OCI-LY1 (cell line): ENCODE measurements around the gene EYA2.

Source experiments
- H2AFZ ChIP-seq: fragments of 200-600 bp; sonication (generic), shearing (Covaris generic); 2 replicates; pipeline ENCODE4 v1.6.0; 2014; ENCODE audit warnings: antibody characterized with exemption, mild to moderate bottlenecking, low read length
- H3F3A ChIP-seq: fragments of 200-600 bp; sonication (generic), shearing (Covaris generic); 2 replicates; pipeline ENCODE4 v1.6.0; 2014; ENCODE audit warnings: mild to moderate bottlenecking, antibody characterized with exemption, low read length, moderate library complexity; ENCODE audit not compliant: insufficient read depth
- H3K27ac ChIP-seq: fragments of 200-600 bp; sonication (generic); 2 replicates; pipeline ENCODE4 v1.5.1; 2014; ENCODE audit warnings: low read length, mixed run types, mild to moderate bottlenecking, low read depth; ENCODE audit not compliant: poor library complexity, severe bottlenecking
- H3K27me3 ChIP-seq: fragments of 200-600 bp; sonication (generic); 2 replicates; pipeline ENCODE4 v1.6.0; 2014; ENCODE audit warnings: antibody characterized with exemption, mild to moderate bottlenecking, low read length, moderate library complexity; ENCODE audit not compliant: insufficient read depth
- H3K36me3 ChIP-seq: fragments of 200-600 bp; sonication (generic); 2 replicates; pipeline ENCODE4 v1.6.1; 2014; ENCODE audit warnings: mild to moderate bottlenecking, antibody characterized with exemption, low read length, moderate library complexity, mixed read lengths; ENCODE audit not compliant: insufficient read depth
- H3K4me1 ChIP-seq: fragments of 200-600 bp; sonication (generic); 2 replicates; pipeline ENCODE4 v1.5.1; 2014; ENCODE audit warnings: mild to moderate bottlenecking, low read length, moderate library complexity; ENCODE audit not compliant: insufficient read depth, severe bottlenecking
- H3K4me2 ChIP-seq: fragments of 200-600 bp; sonication (generic), shearing (Covaris generic); 2 replicates; pipeline ENCODE4 v1.6.1; 2014; ENCODE audit warnings: low read length
- H3K4me3 ChIP-seq: fragments of 200-600 bp; sonication (generic); 2 replicates; pipeline ENCODE4 v1.5.1; 2014; ENCODE audit warnings: low read length, low read depth, mild to moderate bottlenecking, mixed read lengths; ENCODE audit not compliant: poor library complexity, severe bottlenecking
- H3K79me2 ChIP-seq: fragments of 200-600 bp; shearing (Covaris generic); 2 replicates; pipeline ENCODE4 v1.6.1; 2016; ENCODE audit warnings: mixed run types, low read length, mixed read lengths; ENCODE audit not compliant: insufficient read depth
- H3K9ac ChIP-seq: fragments of 200-600 bp; sonication (generic), shearing (Covaris generic); 2 replicates; pipeline ENCODE4 v1.6.1; 2014; ENCODE audit warnings: mild to moderate bottlenecking, low read length, mixed read lengths
- H3K9me2 ChIP-seq: fragments of 200-600 bp; sonication (generic), shearing (Covaris generic); 2 replicates; pipeline ENCODE4 v1.6.1; 2014; ENCODE audit warnings: low read depth, mild to moderate bottlenecking, low read length, mixed read lengths
- H3K9me3 ChIP-seq: fragments of 200-600 bp; shearing (Covaris generic); 2 replicates; pipeline ENCODE4 v1.6.1; 2014; ENCODE audit warnings: low read length, mixed read lengths
- H4K20me1 ChIP-seq: fragments of 200-600 bp; sonication (generic), shearing (Covaris generic); 2 replicates; pipeline ENCODE4 v1.6.0; 2016; ENCODE audit warnings: mild to moderate bottlenecking, low read length; ENCODE audit not compliant: insufficient read depth
- CTCF ChIP-seq: fragments of 200-600 bp; sonication (generic), shearing (Covaris generic); IDR thresholded peaks from 2 replicates; pipeline ENCODE4 v1.5.1; 2017; ENCODE audit warnings: mild to moderate bottlenecking, antibody characterized with exemption, low read length, moderate library complexity, mixed read lengths
- EZH2 ChIP-seq: fragments of 200-600 bp; sonication (generic), shearing (Covaris generic); IDR thresholded peaks from 2 replicates; pipeline ENCODE4 v1.8.0; 2017; ENCODE audit warnings: borderline replicate concordance, mixed run types, mild to moderate bottlenecking, antibody characterized with exemption, low read length, moderate library complexity, mixed read lengths

Gene EYA2

GRCh38 chr20:47031004-47031403, 136.4 kb downstream of the EYA2 start:
- Histone ChIP-seq H3K9ac (no peak overlapping the region), H3K4me1 (no peaks in the 10 kb centered on the region), H3K9me3 (no peaks in the 10 kb centered on the region), H3K79me2 (no peaks in the 10 kb centered on the region), H3K27me3 (no peaks in the 10 kb centered on the region), H3F3A (no peaks in the 10 kb centered on the region), H3K27ac (no peak overlapping the region), H4K20me1 (no peaks in the 10 kb centered on the region), H3K36me3 (no peaks in the 10 kb centered on the region), H3K4me2 (no peak overlapping the region), H3K9me2 (no peaks in the 10 kb centered on the region), H3K4me3 (no peak overlapping the region), H2AFZ (no peak overlapping the region)
- TF ChIP-seq CTCF (no peak), EZH2 (no peak)

GRCh38 chr20:47031821-47032220, 137.2 kb downstream of the EYA2 start:
- Histone ChIP-seq H3K9me3 (no peaks in the 10 kb centered on the region), H2AFZ (no peak overlapping the region), H3K27me3 (no peaks in the 10 kb centered on the region), H3K9ac (no peak overlapping the region), H3K27ac (no peak overlapping the region), H3K36me3 (no peaks in the 10 kb centered on the region), H3K4me3 (no peak overlapping the region), H3K79me2 (no peaks in the 10 kb centered on the region), H3K4me2 (no peak overlapping the region), H3K4me1 (no peaks in the 10 kb centered on the region), H3K9me2 (no peaks in the 10 kb centered on the region), H4K20me1 (no peaks in the 10 kb centered on the region), H3F3A (no peaks in the 10 kb centered on the region)
- TF ChIP-seq CTCF: no peak
- TF ChIP-seq EZH2: no peak

GRCh38 chr20:47032933-47033578, 138.4 kb downstream of the EYA2 start:
- TF ChIP-seq EZH2: no peak
- TF ChIP-seq CTCF: no peak
- H3K4me2 ChIP-seq: no peak overlapping the region
- no peaks in the 10 kb centered on the region for H3K27me3 ChIP-seq
- no peaks in the 10 kb centered on the region for H3K79me2 ChIP-seq
- H4K20me1 ChIP-seq: no peaks in the 10 kb centered on the region
- no peaks in the 10 kb centered on the region for H3K9me3 ChIP-seq
- H3K9ac ChIP-seq: no peak overlapping the region
- H3K4me1 ChIP-seq: no peaks in the 10 kb centered on the region
- H3K4me3 ChIP-seq: no peak overlapping the region
- H2AFZ ChIP-seq: no peak overlapping the region
- H3F3A ChIP-seq: no peaks in the 10 kb centered on the region
- H3K36me3 ChIP-seq: no peaks in the 10 kb centered on the region
- no peak overlapping the region for H3K27ac ChIP-seq
- no peaks in the 10 kb centered on the region for H3K9me2 ChIP-seq
